Measurements from ENCODE around the gene ZNF728. TPM values are rescaled to one million over a fixed set of nuclear protein-coding genes. Genes with fewer than 3 reads are reported as not detected.
"Not testable (repeated sequence)": the region's sequence is repeated elsewhere in the genome, so short reads cannot be mapped to it uniquely, and the experiment has no call there.

Gene ZNF728
- total RNA-seq, 1 experiment from 2014 or later = not detected

GRCh38 chr19:23033721-23034120, 30.7 kb upstream of the ZNF728 start:
- ATAC-seq = no peak
- Histone ChIP-seq H3K27ac (ENCODE audit: low read length) (no peak overlapping the region), H3K36me3 (ENCODE audit: control insufficient read depth, insufficient read depth, low read length) (no peaks in the 10 kb centered on the region), H3K9me3 (ENCODE audit: control insufficient read depth, insufficient read depth, low read depth, low read length) (no peaks in the 10 kb centered on the region), H3K4me3 (ENCODE audit: low read depth in 2 of 2, low read length in 2 of 2) (no peak overlapping the region), H3K27me3 (ENCODE audit: control insufficient read depth, insufficient read depth, low read length) (no peaks in the 10 kb centered on the region), H3K4me1 (ENCODE audit: control insufficient read depth, insufficient read depth, low read length) (no peaks in the 10 kb centered on the region)
- CTCF ChIA-PET = no interaction called here
- POLR2A ChIA-PET = interaction anchor here (0.6 kb wide), 1 partner anchor 216 kb away, joined by 10 read pairs; no protein-coding TSS in a partner anchor
- no peak for TF ChIP-seq REST (IDR thresholded peaks at IDR 0.05; ENCODE audit: insufficient read depth in 1 of 2, low read depth in 2 of 2, low read length in 1 of 2)
- no peak for DNase-seq (ENCODE audit: low read depth, low spot score)
- intact Hi-C loops (cut with micrococcal nuclease; ENCODE audit: unreplicated experiment) (no loop called here), in situ Hi-C loops (cut with HindIII; ENCODE audit: low pct_unique_long_range_greater_than_20kb, low sequenced_read_pairs) (no loop called here)
- BruUV-seq (replicated peaks) = no TSS peak

GRCh38 chr19:23015660-23016059, 12.7 kb upstream of the ZNF728 start:
- no peaks in the 10 kb centered on the region for H3K9me3 ChIP-seq (ENCODE audit: control insufficient read depth, insufficient read depth, low read depth, low read length)
- H3K36me3 ChIP-seq (ENCODE audit: control insufficient read depth, insufficient read depth, low read length) = no peaks in the 10 kb centered on the region
- in situ Hi-C loops (cut with HindIII; ENCODE audit: low pct_unique_long_range_greater_than_20kb, low sequenced_read_pairs) (no loop called here), intact Hi-C loops (cut with micrococcal nuclease; ENCODE audit: unreplicated experiment) (no loop called here)
- DNase-seq (ENCODE audit: low read depth, low spot score) (no peak), ATAC-seq (no peak)
- no peaks in the 10 kb centered on the region for H3K27me3 ChIP-seq (ENCODE audit: control insufficient read depth, insufficient read depth, low read length)
- ChIA-PET CTCF (no interaction called here), POLR2A (no interaction called here)
- no peak overlapping the region for H3K4me3 ChIP-seq (ENCODE audit: low read depth in 2 of 2, low read length in 2 of 2)
- TF ChIP-seq REST (IDR thresholded peaks at IDR 0.05; ENCODE audit: insufficient read depth in 1 of 2, low read depth in 2 of 2, low read length in 1 of 2) (no peak), POLR2AphosphoS5 (IDR thresholded peaks at IDR 0.05; ENCODE audit: low read depth, low read length) (no peak), CTCF (IDR thresholded peaks at IDR 0.05) (no peak), SIN3A (IDR thresholded peaks at IDR 0.05; ENCODE audit: borderline replicate concordance, insufficient read depth, low read depth, low read length) (no peak), TCF7L2 (IDR thresholded peaks at IDR 0.05; ENCODE audit: low read depth, low read length) (no peak)
- no TSS peak for BruUV-seq (replicated peaks)
- H3K4me1 ChIP-seq (ENCODE audit: control insufficient read depth, insufficient read depth, low read length) = no peaks in the 10 kb centered on the region
- no peak overlapping the region for H3K27ac ChIP-seq (ENCODE audit: low read length)

GRCh38 chr19:22994957-22995356, 8.0 kb downstream of the ZNF728 start:
- ATAC-seq; BruUV-seq (replicated peaks); CTCF ChIA-PET; H3K4me3 ChIP-seq (ENCODE audit: low read depth in 2 of 2, low read length in 2 of 2); H3K4me1 ChIP-seq (ENCODE audit: control insufficient read depth, insufficient read depth, low read length); in situ Hi-C loops (cut with HindIII; ENCODE audit: low pct_unique_long_range_greater_than_20kb, low sequenced_read_pairs); intact Hi-C loops (cut with micrococcal nuclease; ENCODE audit: unreplicated experiment); H3K27me3 ChIP-seq (ENCODE audit: control insufficient read depth, insufficient read depth, low read length); H3K9me3 ChIP-seq (ENCODE audit: control insufficient read depth, insufficient read depth, low read depth, low read length); H3K36me3 ChIP-seq (ENCODE audit: control insufficient read depth, insufficient read depth, low read length); POLR2A ChIA-PET; H3K27ac ChIP-seq (ENCODE audit: low read length); DNase-seq (ENCODE audit: low read depth, low spot score): not testable (repeated sequence)

Data from Panc1 (cell line).